ENCODE results near the gene DTX3. TPM values are rescaled to one million over a fixed set of nuclear protein-coding genes. Genes with fewer than 3 reads are reported as not detected.
A peak's percentile ranks its signal among the peaks of the same experiment; 100 is the strongest.

DTX3 gene
- total and polyA plus RNA-seq, 2 of the 13 experiments (the other 11 are each of a cell fraction or from before 2014, with no cell fraction given): 9.0 to 27.2 TPM

GRCh38 chr12:57629897-57630471 is 25.4 kb downstream of the DTX3 start:
- CTCF ChIA-PET (ENCODE audit: low intra/inter-chr PET ratio, low total read pairs): no interaction called here
- Histone ChIP-seq H3K79me2 (ENCODE audit: insufficient read depth, low read length) (no peaks in the 10 kb centered on the region), H3K4me1 (ENCODE audit: insufficient read depth, low read length) (peaks cover 34% of the 10 kb centered on the region), H3K36me3 (replicated peaks in 1 of 2; ENCODE audit: control insufficient read depth in 1 of 2, insufficient read depth in 2 of 2, low read length in 2 of 2) (0 out of 5 replicates have a peak, but pooled peaks cover 0 to 3% of the 10 kb centered on the region in 2 experiments), H2AFZ (ENCODE audit: low read length) (no peak overlapping the region), H4K20me1 (ENCODE audit: insufficient read depth, low read length) (no peaks in the 10 kb centered on the region), H3K27me3 (ENCODE audit: control insufficient read depth in 1 of 2, insufficient read depth in 2 of 2, low read length in 2 of 2) (no peaks in the 10 kb centered on the region; a peak in 1 of 5 replicates), H3K4me3 (replicated peaks in 1 of 3; ENCODE audit: insufficient read depth in 1 of 3, low read depth in 2 of 3, low read length in 3 of 3) (no peak overlapping the region), H3K9ac (ENCODE audit: insufficient read depth, low read depth, low read length) (no peak overlapping the region), H3K27ac (ENCODE audit: extremely low read length, insufficient read depth, low read length) (no peak overlapping the region), H3K9me3 (ENCODE audit: low read length) (no peaks in the 10 kb centered on the region), H3K4me2 (ENCODE audit: low read depth, low read length) (no peak overlapping the region)
- WGBS (ENCODE audit: low lambda C conversion rate): 86% methylated on average over 3 of the region's 5 CpGs
- POLR2A ChIA-PET: interaction anchor here (1.8 kb wide), 1 partner anchor 49 kb away, joined by 5 read pairs; no protein-coding TSS in a partner anchor
- FAIRE-seq: no peak
- no peak for DNase-seq (ENCODE audit: low spot score)
- no peak for TF ChIP-seq ZNF33B (CRISPR knock-in tag; IDR thresholded peaks at IDR 0.05)
- peak; percentile 77 for TF ChIP-seq HNRNPL (IDR thresholded peaks at IDR 0.05; ENCODE audit: low read depth, low read length)
- no TSS peak for BruUV-seq (replicated peaks)
- in situ Hi-C loops (cut with HindIII; ENCODE audit: extremely low pct_ligation_motif_present, low pct_unique_long_range_greater_than_20kb): no loop called here
- intact Hi-C loops (cut with micrococcal nuclease; ENCODE audit: unreplicated experiment): no loop called here
- ATAC-seq: no peak

GRCh38 chr12:57630891-57631433 is 26.3 kb downstream of the DTX3 start:
- POLR2A ChIA-PET: interaction anchor here (0.9 to 1.8 kb wide), 2 partner anchors 50 to 134 kb away, joined by 3 to 5 read pairs; no protein-coding TSS in a partner anchor
- 0 out of 2 replicates have a peak, but pooled peaks have one; percentile 7 for TF ChIP-seq HNF4A (CRISPR knock-in tag; IDR thresholded peaks at IDR 0.05)
- TF ChIP-seq ZNF687 (CRISPR knock-in tag; IDR thresholded peaks at IDR 0.05): peak; percentile 48
- no peak for TF ChIP-seq ZBED4 (CRISPR knock-in tag; IDR thresholded peaks at IDR 0.05; ENCODE audit: borderline replicate concordance)
- TF ChIP-seq ZNF746 (CRISPR knock-in tag; IDR thresholded peaks at IDR 0.05): no peak

More at GRCh38 chr12:57630891-57631433, 26.3 kb downstream of the DTX3 start:
- no peaks in the 10 kb centered on the region for H4K20me1 ChIP-seq (ENCODE audit: insufficient read depth, low read length)
- no peak for FAIRE-seq
- 0 out of 5 replicates have a peak, but pooled peaks cover 0 to 3% of the 10 kb centered on the region in 2 experiments for H3K36me3 ChIP-seq (replicated peaks in 1 of 2; ENCODE audit: control insufficient read depth in 1 of 2, insufficient read depth in 2 of 2, low read length in 2 of 2)
- DNase-seq (ENCODE audit: low spot score): no peak
- H3K27ac ChIP-seq (ENCODE audit: extremely low read length, insufficient read depth, low read length): no peak overlapping the region
- intact Hi-C loops (cut with micrococcal nuclease; ENCODE audit: unreplicated experiment): no loop called here
- H3K4me2 ChIP-seq (ENCODE audit: low read depth, low read length): no peak overlapping the region; the same call in 1 of the 2 replicates
- no peak overlapping the region for H2AFZ ChIP-seq (ENCODE audit: low read length)
- 67% methylated on average over 6 of the region's 6 CpGs for WGBS (ENCODE audit: low lambda C conversion rate)
- no peaks in the 10 kb centered on the region for H3K79me2 ChIP-seq (ENCODE audit: insufficient read depth, low read length)
- H3K4me3 ChIP-seq (replicated peaks in 1 of 3; ENCODE audit: insufficient read depth in 1 of 3, low read depth in 2 of 3, low read length in 3 of 3): no peak overlapping the region
- no peaks in the 10 kb centered on the region for H3K9me3 ChIP-seq (ENCODE audit: low read length)
- H3K9ac ChIP-seq (ENCODE audit: insufficient read depth, low read depth, low read length): no peak overlapping the region
- in situ Hi-C loops (cut with HindIII; ENCODE audit: extremely low pct_ligation_motif_present, low pct_unique_long_range_greater_than_20kb): no loop called here
- H3K4me1 ChIP-seq (ENCODE audit: insufficient read depth, low read length): peaks cover 28% of the 10 kb centered on the region
- no peaks in the 10 kb centered on the region; a peak in 1 of 5 replicates for H3K27me3 ChIP-seq (ENCODE audit: control insufficient read depth in 1 of 2, insufficient read depth in 2 of 2, low read length in 2 of 2)
- no peak for ATAC-seq
- CTCF ChIA-PET (ENCODE audit: low intra/inter-chr PET ratio, low total read pairs): no interaction called here
- no TSS peak for BruUV-seq (replicated peaks)

All from HepG2 (cell line).